Measurements from ENCODE around the gene IL4R. TPM values are rescaled to one million over a fixed set of nuclear protein-coding genes. Genes with fewer than 3 reads are reported as not detected.

IL4R gene
- total RNA-seq, 2 donors from 2014 or later: 11.9 to 35.5 TPM

GRCh38 chr16:27291722-27292240 lies 22.0 kb upstream of the IL4R start:
- DNase-seq (ENCODE audit: low spot score): no peak
- no peaks in the 10 kb centered on the region for H3K36me3 ChIP-seq
- H3K9me3 ChIP-seq: no peaks in the 10 kb centered on the region
- H3K4me1 ChIP-seq: peaks cover 0 to 2% of the 10 kb centered on the region in 2 donors
- no peaks in the 10 kb centered on the region for H3K27me3 ChIP-seq
- H3K4me3 ChIP-seq: no peak overlapping the region
- no peak for TF ChIP-seq CTCF (IDR thresholded peaks at IDR 0.05)
- H3K27ac ChIP-seq: no peak overlapping the region

DNA sequence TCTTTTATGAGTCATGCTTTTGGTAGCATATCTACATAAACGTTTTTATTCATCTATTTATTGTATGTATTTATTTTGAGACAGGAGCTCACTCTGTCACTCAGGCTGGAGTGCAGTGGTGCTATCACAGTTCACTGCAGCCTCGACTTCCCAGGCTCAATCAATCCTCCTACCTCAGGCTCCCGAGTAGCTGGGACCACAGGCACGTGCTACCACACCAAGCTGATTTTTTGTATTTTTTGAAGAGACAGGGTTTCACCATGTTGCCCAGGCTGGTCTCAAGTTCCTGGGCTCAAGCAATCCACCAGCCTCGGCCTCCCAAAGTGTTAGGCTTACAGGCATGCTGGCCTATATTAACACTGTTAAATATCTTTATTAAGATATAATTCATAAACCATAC lies 20.4 kb upstream of the IL4R start:
- no peaks in the 10 kb centered on the region for H3K36me3 ChIP-seq
- no peak overlapping the region for H3K27ac ChIP-seq
- no peaks in the 10 kb centered on the region for H3K4me1 ChIP-seq
- no peak for DNase-seq (ENCODE audit: low spot score)
- no peaks in the 10 kb centered on the region for H3K27me3 ChIP-seq
- no peak for TF ChIP-seq CTCF (IDR thresholded peaks at IDR 0.05)
- no peak overlapping the region for H3K4me3 ChIP-seq
- no peaks in the 10 kb centered on the region for H3K9me3 ChIP-seq

GRCh38 chr16:27298132-27298531 lies 15.6 kb upstream of the IL4R start:
- Histone ChIP-seq H3K4me1 (no peaks in the 10 kb centered on the region), H3K4me3 (no peak overlapping the region), H3K27ac (no peak overlapping the region), H3K36me3 (no peaks in the 10 kb centered on the region), H3K27me3 (no peaks in the 10 kb centered on the region), H3K9me3 (no peaks in the 10 kb centered on the region)
- no peak for DNase-seq (ENCODE audit: low spot score)
- TF ChIP-seq CTCF (IDR thresholded peaks at IDR 0.05): no peak

- Histone ChIP-seq H3K4me1 (no peaks in the 10 kb centered on the region), H3K4me3 (no peak overlapping the region), H3K27ac (no peak overlapping the region), H3K36me3 (no peaks in the 10 kb centered on the region), H3K27me3 (no peaks in the 10 kb centered on the region), H3K9me3 (no peaks in the 10 kb centered on the region)
- no peak for DNase-seq (ENCODE audit: low spot score)
- no peak for TF ChIP-seq CTCF (IDR thresholded peaks at IDR 0.05)
Observed at GRCh38 chr16:27301236-27301861, 12.4 kb upstream of the IL4R start.

GRCh38 chr16:27302126-27302525 lies 11.6 kb upstream of the IL4R start:
- TF ChIP-seq CTCF (IDR thresholded peaks at IDR 0.05): no peak
- Histone ChIP-seq H3K36me3 (no peaks in the 10 kb centered on the region), H3K9me3 (no peaks in the 10 kb centered on the region), H3K4me1 (no peaks in the 10 kb centered on the region), H3K27me3 (no peaks in the 10 kb centered on the region), H3K4me3 (no peak overlapping the region), H3K27ac (no peak overlapping the region)
- no peak for DNase-seq (ENCODE audit: low spot score)

Measured in right atrium auricular region (tissue), 2 donors.